HL-60 (cell line): ENCODE measurements around the gene ELFN2.

Experiments used
- GABPA ChIP-seq: IDR thresholded peaks from 2 replicates; pipeline ENCODE4 v1.6.1; 2012; ENCODE audit warnings: low read depth
- TF ChIP-seq, protein P1 (sequence below): IDR thresholded peaks from one replicate; pipeline ENCODE4 v1.5.1; 2011; ENCODE audit warnings: low read length, control low read depth, inconsistent platforms; ENCODE audit not compliant: insufficient read depth

DNA sequence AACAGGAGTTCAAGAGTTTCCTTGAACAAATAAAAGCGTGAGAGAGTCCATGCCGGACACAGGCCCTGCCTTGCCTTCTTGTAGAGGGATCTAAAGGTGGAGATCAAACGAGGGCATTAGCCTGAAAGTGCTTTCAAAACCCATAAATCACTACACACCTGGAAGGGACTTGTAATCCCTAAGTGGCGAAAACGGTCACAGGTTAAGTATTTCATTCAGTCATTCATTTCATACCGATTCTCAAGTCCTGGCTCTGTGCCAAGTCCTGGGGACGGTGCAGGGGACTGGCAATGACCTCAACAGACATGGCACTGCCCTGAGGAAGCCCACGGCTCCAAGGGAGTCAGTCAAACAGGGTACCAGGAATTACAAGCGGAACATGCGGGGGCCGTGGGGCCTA lies 26.6 kb downstream of the ELFN2 start:
- TF ChIP-seq GABPA = no peak
- TF ChIP-seq, protein P1, sequence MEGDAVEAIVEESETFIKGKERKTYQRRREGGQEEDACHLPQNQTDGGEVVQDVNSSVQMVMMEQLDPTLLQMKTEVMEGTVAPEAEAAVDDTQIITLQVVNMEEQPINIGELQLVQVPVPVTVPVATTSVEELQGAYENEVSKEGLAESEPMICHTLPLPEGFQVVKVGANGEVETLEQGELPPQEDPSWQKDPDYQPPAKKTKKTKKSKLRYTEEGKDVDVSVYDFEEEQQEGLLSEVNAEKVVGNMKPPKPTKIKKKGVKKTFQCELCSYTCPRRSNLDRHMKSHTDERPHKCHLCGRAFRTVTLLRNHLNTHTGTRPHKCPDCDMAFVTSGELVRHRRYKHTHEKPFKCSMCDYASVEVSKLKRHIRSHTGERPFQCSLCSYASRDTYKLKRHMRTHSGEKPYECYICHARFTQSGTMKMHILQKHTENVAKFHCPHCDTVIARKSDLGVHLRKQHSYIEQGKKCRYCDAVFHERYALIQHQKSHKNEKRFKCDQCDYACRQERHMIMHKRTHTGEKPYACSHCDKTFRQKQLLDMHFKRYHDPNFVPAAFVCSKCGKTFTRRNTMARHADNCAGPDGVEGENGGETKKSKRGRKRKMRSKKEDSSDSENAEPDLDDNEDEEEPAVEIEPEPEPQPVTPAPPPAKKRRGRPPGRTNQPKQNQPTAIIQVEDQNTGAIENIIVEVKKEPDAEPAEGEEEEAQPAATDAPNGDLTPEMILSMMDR = no peak
